HuH-7 (cell line): Measurements from ENCODE around the gene RIPOR2.
"Not testable (repeated sequence)": the region's sequence is repeated elsewhere in the genome, so short reads cannot be mapped to it uniquely, and the experiment has no call there.

Source experiments
- DNase-seq: peaks from one replicate; pipeline ENCODE4 v3.0.0; 2011; ENCODE audit warnings: low spot score

RIPOR2 gene

DNA sequence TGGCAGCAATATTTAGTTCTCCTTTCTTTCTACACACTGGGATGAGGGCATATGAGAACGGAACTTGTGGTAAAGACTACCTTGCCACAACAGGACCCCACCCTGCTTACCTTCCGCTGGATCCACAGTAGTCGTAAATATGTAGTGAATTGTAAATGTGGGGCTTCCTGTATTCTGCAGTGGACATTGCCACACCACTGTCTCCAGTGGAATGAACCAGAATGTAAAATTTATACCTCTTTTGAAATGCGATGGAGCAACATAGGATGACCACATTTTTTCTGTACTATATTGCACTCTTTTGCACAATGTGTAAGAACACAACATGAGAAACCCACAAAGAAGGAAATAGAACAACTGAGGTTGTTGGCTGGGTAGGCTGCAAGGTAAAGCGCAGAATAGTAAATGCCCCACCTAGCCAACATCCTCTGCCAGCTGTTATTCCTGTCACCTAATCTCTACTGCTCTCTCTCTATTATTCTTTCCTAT is 16.1 kb upstream of the RIPOR2 start:
- DNase-seq, result no peak

- no peak for DNase-seq
Measured at GRCh38 chr6:24950218-24950941, 14.6 kb upstream of the RIPOR2 start.

DNA sequence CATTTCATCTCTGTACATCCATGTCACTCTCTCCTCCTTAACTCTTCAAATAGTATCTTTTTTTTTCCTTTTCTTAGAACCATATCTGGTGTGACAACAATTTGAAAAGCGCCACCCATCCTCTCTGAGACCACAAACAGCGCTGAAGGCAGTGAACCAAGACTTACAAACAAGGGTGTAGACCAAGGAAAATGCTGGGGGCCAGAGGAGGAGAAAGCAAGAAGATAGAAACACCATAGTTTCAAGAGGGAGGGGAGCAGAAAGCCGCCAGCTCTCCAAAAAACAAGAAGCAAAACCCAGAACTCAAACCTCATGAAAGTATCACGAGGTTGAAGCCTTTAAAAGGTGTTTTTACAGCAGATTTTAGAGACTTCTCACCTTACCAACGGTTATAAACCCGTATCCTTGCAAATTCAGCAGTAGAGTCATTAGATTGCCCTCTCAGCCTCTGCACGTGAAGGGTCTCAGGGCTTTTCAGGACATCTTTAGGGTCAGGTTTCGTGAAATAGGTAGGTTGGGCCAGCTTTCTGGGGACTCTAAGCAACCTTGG is 13.3 kb upstream of the RIPOR2 start:
- no peak for DNase-seq

DNA sequence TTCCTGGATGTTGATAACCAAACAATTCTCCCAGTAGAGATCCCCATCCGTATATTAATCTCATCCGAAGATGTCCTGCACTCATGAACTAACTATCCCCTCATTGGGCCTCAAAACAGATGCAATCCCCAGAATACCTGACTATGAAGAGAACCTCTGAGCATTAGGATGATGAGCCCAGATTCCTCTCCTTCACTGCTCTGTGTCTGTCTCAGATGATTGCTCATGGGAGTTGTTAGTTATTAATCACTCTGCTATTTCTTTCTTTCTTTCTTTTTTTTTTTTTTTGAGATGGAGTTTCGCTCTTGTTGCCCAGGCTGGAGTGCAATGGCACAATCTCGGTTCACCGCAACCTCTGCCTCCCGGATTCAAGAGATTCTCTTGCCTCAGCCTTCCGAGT is 12.5 kb upstream of the RIPOR2 start:
- not testable (repeated sequence) for DNase-seq

DNA sequence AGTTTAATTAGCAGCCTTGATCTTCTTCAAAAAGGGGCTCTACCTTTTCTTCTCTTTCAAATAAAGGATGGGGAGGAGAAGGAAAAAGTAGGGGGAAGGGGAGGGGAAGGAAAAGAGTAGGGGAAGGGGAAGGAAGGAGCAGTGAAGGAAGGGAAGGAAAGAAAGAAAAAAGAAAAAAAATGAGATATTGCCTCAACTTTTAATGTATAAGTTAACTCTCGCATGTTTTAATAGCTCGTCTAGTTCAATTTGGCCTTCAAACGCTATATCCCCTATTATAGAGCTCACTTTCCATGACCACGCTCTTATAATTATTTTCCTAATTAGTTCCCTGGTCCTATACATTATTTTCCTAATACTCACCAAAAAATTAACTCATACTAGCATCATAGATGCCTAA is 11.9 kb upstream of the RIPOR2 start:
- DNase-seq, result no peak

GRCh38 chr6:24945054-24945453 is 9.3 kb upstream of the RIPOR2 start:
- DNase-seq, result no peak

GRCh38 chr6:24943774-24944173 is 8.0 kb upstream of the RIPOR2 start:
- no peak for DNase-seq

GRCh38 chr6:24940311-24940917 is 4.7 kb upstream of the RIPOR2 start:
- DNase-seq, result no peak

GRCh38 chr6:24936641-24937317 is 1.0 kb upstream of the RIPOR2 start:
- DNase-seq, result no peak

DNA sequence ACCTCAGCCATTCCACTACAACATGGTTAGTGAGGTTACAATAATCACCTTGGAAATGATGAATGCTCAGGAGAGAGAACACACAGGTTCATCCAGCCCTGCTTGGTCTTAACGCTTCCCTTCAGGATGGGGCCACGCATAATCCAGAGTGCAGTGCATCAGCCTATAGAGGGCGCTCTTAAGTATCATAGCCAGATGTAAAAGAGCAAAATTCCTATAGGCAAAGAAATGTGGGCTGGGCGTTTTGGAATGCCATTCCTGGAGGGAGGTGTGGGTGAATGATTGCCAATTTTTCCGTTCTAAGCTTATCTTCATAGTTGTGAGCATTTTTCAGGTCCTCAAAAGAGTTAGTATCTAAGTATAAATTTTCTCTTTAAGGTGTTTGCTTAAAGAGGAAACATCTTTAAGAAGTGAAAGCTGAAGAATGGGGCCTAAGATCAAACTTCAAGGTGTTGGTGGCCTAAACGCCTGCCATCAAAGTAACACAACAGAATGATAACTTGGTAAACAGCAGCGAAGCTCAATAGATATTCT is 1.8 kb downstream of the RIPOR2 start:
- DNase-seq, result no peak

- no peak for DNase-seq
Measured at GRCh38 chr6:24933266-24933665, 2.5 kb downstream of the RIPOR2 start.

DNA sequence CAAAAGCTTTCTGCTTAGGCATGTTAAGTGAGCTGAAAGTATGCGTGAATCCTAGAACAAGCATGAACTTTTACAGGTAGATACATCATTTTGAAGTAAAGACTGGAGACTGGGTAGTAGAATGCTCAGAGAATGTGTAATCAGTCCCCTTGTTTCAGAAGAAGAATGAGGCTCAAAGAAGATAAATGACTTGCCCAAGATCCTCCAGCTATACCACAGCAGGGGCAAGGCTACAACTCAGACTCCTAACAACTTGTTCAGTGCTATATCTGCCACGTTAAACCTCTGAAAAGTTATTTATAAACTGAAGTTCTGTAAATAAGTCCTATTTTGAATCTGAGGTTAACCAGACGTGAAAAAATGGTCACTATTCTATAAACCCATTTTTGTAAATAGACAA is 2.9 kb downstream of the RIPOR2 start:
- no peak for DNase-seq

- no peak for DNase-seq
Measured at GRCh38 chr6:24931718-24932691, 3.8 kb downstream of the RIPOR2 start.

- no peak for DNase-seq
Measured at GRCh38 chr6:24931296-24931695, 4.5 kb downstream of the RIPOR2 start.

GRCh38 chr6:24930431-24930871 is 5.3 kb downstream of the RIPOR2 start:
- DNase-seq, result no peak

DNA sequence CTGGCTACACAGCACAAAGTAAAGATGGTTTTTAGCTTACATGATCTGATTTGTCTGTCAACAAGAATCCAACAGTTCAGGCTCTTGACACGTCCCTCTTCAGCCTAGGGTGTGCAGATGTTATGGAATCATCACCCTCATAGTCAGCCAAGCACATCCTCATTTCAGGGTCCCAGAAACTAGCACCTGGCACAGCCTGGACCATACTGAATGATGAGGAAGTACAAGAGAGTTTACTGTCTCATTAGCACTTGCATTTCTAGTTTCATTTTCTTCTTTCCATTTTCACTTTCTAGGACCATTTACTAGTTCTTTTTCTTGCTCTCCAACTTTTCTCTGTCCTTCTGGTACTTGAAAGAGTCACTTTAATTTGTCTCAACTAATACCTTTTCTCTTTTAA is 6.5 kb downstream of the RIPOR2 start:
- no peak for DNase-seq

GRCh38 chr6:24927985-24928745 is 7.6 kb downstream of the RIPOR2 start:
- DNase-seq, result no peak

- DNase-seq, result no peak
Measured at GRCh38 chr6:24927277-24927955, 8.3 kb downstream of the RIPOR2 start.

DNA sequence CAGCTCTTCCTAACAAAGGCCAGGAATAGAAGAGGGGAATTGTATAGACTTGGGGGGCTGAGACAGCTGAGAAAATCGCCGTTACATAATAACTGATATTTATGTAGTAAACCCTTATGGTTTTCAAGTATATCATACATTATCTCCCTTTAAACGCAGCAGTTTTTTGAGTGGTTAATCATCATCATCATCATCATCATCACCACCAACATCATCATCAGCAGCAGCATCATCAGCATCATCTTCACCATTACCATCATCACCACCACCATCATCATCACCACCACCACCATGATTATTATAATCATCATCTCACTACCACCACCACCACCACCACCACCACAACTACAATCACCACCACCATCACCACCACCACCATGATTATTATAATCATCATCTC is 9.1 kb downstream of the RIPOR2 start:
- not testable (repeated sequence) for DNase-seq

- DNase-seq, result no peak
Measured at GRCh38 chr6:24926192-24926591, 9.6 kb downstream of the RIPOR2 start.
